NCI-H345 (cell line): ENCODE measurements around the gene GLCE.

Experiments used
- DNase-seq: peaks from one replicate; lab custom pipeline; 2025; lab: John Stamatoyannopoulos, UW

GLCE gene

DNA sequence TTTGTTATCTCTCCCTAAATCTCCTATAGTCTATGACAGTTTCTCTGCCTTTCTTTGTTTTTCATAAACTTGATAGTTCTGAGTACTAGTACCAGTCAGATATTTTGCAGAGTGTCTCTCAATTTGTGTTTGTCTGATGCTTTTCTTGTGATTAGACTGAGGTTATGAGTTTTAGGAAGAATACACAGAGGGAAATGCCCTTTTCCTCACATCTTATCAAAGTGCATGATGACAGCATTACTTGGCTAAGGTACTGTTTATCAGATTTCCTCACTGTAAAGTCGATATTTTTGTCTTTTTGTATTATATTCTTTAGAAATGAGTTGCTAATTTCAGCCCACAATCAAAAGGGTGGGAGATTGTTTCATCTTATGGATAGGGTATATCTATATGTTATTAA lies 45.6 kb downstream of the GLCE start:
- DNase-seq, result no peak

DNA sequence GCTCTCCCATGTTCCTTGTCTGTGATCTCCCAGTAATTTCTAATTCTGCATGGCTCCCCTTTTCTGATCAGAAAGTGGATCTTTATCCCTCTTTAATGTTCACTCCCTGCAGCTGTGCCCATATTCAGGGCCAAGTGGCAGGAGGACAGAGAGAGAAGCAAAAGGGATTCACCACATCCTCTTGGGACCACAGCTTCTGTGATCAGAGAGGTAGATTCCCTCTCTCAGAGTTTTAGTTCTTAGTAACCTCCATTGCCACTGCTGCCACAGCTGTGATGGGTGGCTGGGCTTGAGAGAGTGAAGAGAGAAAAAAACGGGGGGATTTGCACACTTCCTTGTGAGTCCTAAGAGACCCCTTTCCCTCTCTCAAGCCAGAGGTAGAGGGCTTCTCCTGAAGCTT lies 49.2 kb downstream of the GLCE start:
- no peak for DNase-seq

DNA sequence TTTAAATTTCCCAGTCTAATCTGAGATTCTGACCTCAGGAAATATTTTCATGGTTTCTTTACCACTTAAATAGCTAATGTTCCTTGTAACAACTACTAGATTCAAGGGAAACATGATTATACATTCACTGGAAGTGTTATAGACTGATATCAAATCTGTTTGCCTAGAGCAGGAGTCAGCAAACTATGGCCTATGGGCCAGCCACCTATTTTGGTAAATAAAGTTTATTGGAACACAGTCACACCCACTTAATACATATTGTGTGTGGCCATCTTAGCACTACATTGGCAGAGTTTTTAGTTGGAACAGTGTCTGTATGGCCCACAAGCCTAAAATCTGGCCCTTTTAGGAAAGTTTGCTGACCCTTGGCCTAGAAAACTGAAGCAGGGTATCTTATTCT lies 50.1 kb downstream of the GLCE start:
- DNase-seq, result no peak

DNA sequence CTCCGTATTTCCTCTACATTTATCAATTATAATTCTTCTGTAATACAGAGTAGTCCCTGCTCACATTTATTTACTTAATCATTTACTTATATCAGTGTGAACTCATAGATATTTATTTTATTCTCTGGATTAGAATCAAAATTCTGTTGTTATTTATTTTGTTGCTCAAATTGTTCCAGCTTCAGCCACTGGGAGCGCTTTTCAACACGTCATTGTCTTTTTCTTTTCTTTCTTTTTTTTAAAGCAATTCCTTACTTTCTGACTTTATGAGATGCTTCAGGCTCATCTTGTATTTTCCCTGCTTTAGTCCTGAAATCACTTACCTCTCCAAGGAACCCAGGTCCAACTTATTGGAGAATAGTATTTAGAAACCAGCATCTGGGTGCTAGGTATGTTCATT lies 53.4 kb downstream of the GLCE start:
- DNase-seq, result no peak

GRCh38 chr15:69215314-69216035 lies 55.0 kb downstream of the GLCE start:
- DNase-seq, result no peak

GRCh38 chr15:69217381-69217780 lies 56.9 kb downstream of the GLCE start:
- no peak for DNase-seq

DNA sequence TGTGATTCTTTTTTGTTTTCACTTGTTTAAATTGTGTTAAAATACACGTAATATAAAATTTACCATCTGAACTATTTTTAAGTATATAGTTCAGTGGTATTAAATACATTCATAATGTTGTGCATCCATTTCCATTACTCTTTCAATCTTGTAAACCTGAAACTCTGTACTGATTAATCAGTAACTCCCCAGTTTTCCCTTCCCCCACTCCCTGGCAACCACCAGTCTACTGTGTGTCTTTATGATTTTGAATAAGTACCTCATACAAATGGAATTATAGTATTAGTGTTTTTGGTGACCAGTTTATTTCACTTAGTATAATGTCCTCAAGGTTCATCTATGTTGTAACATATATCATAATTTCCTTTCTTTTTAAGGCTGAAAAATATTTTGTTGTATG lies 59.3 kb downstream of the GLCE start:
- no peak for DNase-seq

DNA sequence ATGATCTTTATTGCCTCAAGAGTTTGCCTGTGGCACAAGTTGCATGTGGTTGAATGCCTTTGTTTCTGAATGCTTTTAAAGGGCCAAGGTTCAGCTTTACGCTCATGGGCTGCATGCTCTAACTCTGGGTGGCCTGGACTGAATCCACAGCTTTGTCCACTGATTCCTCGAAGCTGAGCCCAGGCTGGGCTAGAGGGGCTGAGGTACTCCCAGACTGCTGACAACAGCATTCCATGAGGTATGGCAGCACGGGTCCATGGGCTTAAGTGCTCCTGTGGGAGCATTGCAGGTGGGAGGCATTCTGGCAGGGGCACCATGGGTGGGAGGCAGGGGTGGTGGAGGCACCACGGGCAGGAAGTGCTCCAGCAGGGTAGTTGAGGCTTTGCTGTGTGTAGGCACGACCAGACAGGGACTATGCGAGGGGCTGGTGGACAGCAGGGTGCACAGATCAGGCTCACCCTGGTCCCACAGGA lies 61.6 kb downstream of the GLCE start:
- DNase-seq, result no peak

DNA sequence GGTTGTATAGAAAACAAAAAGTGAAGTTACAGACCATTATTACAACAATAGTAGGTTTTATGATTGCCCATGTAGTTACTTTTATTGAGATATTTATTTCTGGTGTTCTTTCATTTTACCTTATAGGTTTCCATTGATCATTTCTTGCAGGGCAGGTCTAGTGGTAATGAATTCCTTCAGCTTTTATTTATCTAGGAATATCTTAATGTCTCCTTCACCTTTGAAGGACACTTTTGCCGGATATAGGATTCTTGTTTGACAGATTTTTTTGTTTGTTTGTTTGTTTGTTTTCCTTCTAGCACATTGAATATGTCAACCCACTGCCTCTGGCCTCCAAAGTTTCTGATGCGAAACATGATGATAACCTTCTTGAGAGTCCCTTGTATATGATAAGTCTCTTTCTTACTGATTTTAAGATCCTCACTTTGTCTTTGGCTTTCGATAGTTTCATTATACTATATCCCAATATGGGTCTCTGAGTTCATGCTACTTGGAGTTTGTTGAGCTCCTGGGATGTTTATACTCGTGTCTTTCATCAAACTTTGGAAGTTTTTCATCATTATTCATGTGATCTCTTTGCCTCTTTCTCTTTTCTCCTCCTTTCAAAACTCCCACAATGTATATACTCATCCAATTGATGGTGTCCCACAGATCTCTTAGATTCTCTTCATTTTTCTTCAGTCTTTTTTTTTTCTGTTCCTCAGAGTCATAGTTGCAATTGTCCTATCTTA lies 62.8 kb downstream of the GLCE start:
- no peak for DNase-seq

DNA sequence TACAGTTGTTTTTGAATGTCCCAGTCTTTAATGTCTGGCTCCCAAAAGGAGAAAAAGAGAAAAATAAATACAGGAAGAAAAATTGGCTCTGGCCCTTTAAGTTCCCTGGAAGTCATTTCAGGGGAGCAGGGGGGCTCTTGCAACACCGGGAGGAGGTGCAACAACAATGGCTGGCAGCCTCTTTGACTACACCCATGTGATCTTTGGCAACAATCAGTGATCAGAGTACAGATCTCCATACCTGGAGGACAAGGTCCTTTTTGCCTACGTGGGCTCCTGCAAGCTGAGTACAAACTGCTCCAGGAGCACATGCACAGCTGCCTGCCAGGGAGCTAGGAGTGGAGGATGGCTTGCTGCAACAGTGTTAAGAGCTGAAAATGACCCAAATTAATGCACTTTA lies 63.9 kb downstream of the GLCE start:
- DNase-seq, result no peak

- DNase-seq, result no peak
These were observed 65.1 kb downstream of the GLCE start for GRCh38 chr15:69225355-69226022.

DNA sequence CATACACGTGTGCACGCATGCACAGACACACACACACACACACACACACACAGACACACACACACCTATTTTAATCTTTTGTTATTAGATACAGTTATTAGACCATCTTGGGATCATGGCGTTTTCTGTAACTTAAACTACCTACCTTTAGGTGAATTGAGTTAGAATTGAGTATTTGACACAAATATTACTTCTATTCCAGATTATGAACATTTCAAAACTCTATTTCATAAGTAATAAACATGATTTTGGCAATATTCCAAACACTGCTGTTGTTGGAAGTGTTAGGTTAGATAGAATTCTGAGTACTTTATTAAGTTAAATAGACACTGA lies 65.6 kb downstream of the GLCE start:
- DNase-seq, result no peak

DNA sequence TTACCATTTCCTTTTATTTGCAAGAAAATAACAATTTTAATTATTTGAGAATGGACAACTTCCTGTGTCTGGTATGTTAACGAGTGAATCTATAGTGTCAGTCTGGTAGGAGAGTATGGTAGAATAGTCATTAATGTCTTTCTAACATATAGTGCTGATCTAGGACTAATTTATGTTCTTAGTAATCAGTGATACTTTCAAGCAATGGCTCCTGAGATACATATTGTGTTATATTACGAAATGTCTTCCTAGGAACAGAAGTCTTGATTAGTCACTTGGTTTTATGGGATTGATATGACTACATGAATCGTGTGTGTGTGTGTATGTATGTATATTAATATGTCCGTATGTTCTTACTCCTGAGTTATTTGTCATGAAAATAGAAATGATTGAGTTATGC lies 71.7 kb downstream of the GLCE start:
- DNase-seq, result no peak

DNA sequence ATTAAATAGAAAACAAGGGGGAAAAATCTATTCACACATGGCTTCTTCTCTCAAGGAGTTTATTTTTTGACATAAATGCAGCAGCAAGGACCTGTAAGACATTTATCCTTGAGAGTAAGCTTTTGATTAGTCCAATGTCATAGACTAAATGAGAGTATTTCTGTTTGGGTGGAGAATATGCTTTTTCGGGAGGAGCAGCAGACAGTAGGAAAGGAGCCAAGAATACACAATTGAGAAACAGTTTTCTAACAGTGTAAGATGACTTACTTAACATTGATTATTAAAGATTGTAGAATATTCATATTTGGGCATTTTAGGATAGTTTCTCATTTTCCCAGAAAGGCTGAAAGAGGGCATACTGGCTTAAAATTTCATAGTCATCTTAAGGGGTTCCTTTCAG lies 72.3 kb downstream of the GLCE start:
- DNase-seq, result no peak

DNA sequence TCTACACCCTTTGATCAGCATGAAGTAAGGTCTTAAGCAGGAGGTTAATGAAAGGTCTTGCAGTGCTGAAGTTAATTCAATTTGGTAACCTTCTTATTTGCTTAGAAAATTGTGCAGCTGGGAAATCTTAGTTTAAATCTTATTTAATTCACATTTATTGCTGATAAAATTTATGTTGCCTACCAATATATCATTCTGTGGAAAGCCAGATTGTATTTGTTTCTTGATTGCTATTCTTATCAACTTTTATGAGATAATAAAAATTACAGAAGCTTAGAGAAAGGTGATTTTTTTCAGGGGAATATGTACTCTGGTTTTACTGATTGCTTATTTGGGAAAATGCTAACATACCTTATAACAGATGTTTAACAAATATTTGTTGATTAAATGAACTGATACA lies 74.2 kb downstream of the GLCE start:
- no peak for DNase-seq

- no peak for DNase-seq
These were observed 76.1 kb downstream of the GLCE start for GRCh38 chr15:69236505-69236904.

DNA sequence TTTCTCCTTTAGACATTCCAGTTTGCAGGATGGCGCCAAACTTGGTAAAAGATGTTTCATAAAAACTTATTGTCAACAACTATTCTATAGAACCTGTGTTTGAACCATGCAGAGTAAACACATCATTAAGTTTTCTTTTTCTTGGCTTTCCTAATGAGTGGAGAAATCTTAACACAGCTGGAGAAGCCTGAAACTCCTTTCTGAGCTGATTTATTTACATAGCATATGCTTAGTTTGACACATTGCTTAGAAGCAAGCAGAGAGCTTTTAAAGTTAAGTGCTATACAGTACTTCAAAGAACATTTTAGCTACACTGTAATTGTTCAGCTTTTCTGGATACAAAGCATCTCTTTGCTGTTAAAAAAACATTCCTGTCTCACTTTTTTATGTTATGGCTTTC lies 77.3 kb downstream of the GLCE start:
- no peak for DNase-seq

DNA sequence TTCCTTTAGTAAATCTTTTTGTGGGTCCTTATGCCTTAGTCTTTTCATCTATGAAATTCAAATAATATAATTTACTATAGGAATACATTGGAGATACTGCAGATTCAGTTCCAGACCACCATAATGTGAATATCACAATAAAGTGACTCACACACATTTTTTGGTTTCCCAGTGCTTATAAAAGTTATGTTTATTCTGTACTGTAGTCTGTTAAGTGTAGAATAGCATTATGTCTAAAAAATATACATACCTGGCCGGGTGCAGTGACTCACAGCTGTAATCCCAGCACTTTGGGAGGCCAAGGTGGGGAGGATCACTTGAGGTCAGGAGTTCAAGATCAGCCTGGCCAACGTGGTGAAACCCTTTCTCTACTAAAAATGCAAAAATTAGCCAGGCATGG lies 84.4 kb downstream of the GLCE start:
- DNase-seq, result no peak

- DNase-seq, result peak; percentile 53
These were observed 92.7 kb downstream of the GLCE start for GRCh38 chr15:69253156-69253555.

GRCh38 chr15:69265347-69265955 lies 105.0 kb downstream of the GLCE start:
- peak; percentile 43 for DNase-seq

GRCh38 chr15:69271217-69271616 lies 110.8 kb downstream of the GLCE start:
- no peak for DNase-seq

- no peak for DNase-seq
These were observed 111.7 kb downstream of the GLCE start for GRCh38 chr15:69272139-69272538.

GRCh38 chr15:69272891-69273290 lies 112.5 kb downstream of the GLCE start:
- DNase-seq, result no peak
